Neuronal stem cell (in vitro differentiated cells): ENCODE results near the gene ARSA.
A peak's percentile ranks its signal among the peaks of the same experiment; 100 is the strongest.
"Not testable (repeated sequence)": the region's sequence is repeated elsewhere in the genome, so short reads cannot be mapped to it uniquely, and the experiment has no call there.

Experiments
- DNase-seq: peaks from one replicate; pipeline ENCODE4 v3.0.0-alpha.2; 2013; ENCODE audit warnings: low spot score
- H2AFZ ChIP-seq: one replicate; pipeline ENCODE4 v1.6.1; 2013; ENCODE audit warnings: mild to moderate bottlenecking, low read length, inconsistent platforms
- H2AK5ac ChIP-seq: 2 replicates; pipeline ENCODE4 v1.6.1; 2013; ENCODE audit warnings: low read depth, mild to moderate bottlenecking, inconsistent platforms, low read length, moderate library complexity, mixed read lengths
- H2BK120ac ChIP-seq: 2 replicates; pipeline ENCODE4 v1.6.1; 2013; ENCODE audit warnings: low read depth, mild to moderate bottlenecking, inconsistent platforms, low read length, moderate library complexity, mixed read lengths
- H2BK12ac ChIP-seq: one replicate; pipeline ENCODE4 v1.6.1; 2013; ENCODE audit warnings: low read length, inconsistent platforms
- H2BK15ac ChIP-seq: 2 replicates; pipeline ENCODE4 v1.6.1; 2013; ENCODE audit warnings: mild to moderate bottlenecking, low read length, inconsistent platforms, mixed read lengths
- H2BK5ac ChIP-seq: one replicate; pipeline ENCODE4 v1.6.1; 2013; ENCODE audit warnings: inconsistent platforms, mild to moderate bottlenecking, low read length, moderate library complexity
- H3K14ac ChIP-seq: one replicate; pipeline ENCODE4 v1.6.1; 2013; ENCODE audit warnings: low read length, inconsistent platforms
- H3K18ac ChIP-seq: 2 replicates; pipeline ENCODE4 v1.6.1; 2013; ENCODE audit warnings: low read length, inconsistent platforms
- H3K23ac ChIP-seq: 2 replicates; pipeline ENCODE4 v1.6.1; 2013; ENCODE audit warnings: low read depth, mild to moderate bottlenecking, mixed read lengths, low read length, inconsistent platforms; ENCODE audit not compliant: poor library complexity
- H3K27ac ChIP-seq: replicated peaks from 3 replicates; pipeline ENCODE4 v1.5.1; 2013; ENCODE audit warnings: low read length, inconsistent platforms
- H3K27me3 ChIP-seq, 3 experiments: 2 replicates each; pipeline ENCODE4 v1.6.1; 2013; ENCODE audit warnings: low read length in 3 of 3, mild to moderate bottlenecking in 2 of 3, inconsistent platforms in 1 of 3, low read depth in 1 of 3, mixed read lengths in 1 of 3, moderate library complexity in 1 of 3; ENCODE audit not compliant: control insufficient read depth in 3 of 3, insufficient read depth in 3 of 3
- H3K36me3 ChIP-seq, 2 donors: replicated peaks in 1 of 2; 2 replicates each; pipeline ENCODE4 v1.6.1; 2013; ENCODE audit warnings: low read length in 2 of 2; ENCODE audit not compliant: control insufficient read depth in 2 of 2, insufficient read depth in 2 of 2
- H3K4ac ChIP-seq: 2 replicates; pipeline ENCODE4 v1.6.1; 2013; ENCODE audit warnings: inconsistent platforms, mild to moderate bottlenecking, low read length, moderate library complexity
- H3K4me1 ChIP-seq, 2 donors: 1 replicate in 1 of 2; 2 replicates in 1 of 2; pipeline ENCODE4 v1.6.1; 2013; ENCODE audit warnings: low read length in 2 of 2, low read depth in 1 of 2; ENCODE audit not compliant: control insufficient read depth in 2 of 2, insufficient read depth in 1 of 2
- H3K4me2 ChIP-seq: one replicate; pipeline ENCODE4 v1.6.1; 2013; ENCODE audit warnings: mild to moderate bottlenecking, low read length, inconsistent platforms; ENCODE audit not compliant: insufficient read depth, poor library complexity, severe bottlenecking
- H3K4me3 ChIP-seq, 2 donors: 2 replicates each; pipeline ENCODE4 v1.5.1; 2013; ENCODE audit warnings: low read length in 2 of 2, mild to moderate bottlenecking in 2 of 2, inconsistent platforms in 1 of 2, moderate library complexity in 1 of 2
- H3K79me1 ChIP-seq: one replicate; pipeline ENCODE4 v1.6.1; 2013; ENCODE audit warnings: low read depth, mild to moderate bottlenecking, inconsistent platforms, low read length, moderate library complexity
- H3K9ac ChIP-seq: one replicate; pipeline ENCODE4 v1.6.1; 2013; ENCODE audit warnings: mild to moderate bottlenecking, low read depth, low read length, inconsistent platforms; ENCODE audit not compliant: poor library complexity
- H3K9me3 ChIP-seq, 2 donors: replicated peaks in 1 of 2; 2 replicates each; pipeline versions ENCODE3 to v1.6.1; 2013; ENCODE audit warnings: low read length in 2 of 2, mild to moderate bottlenecking in 2 of 2, inconsistent platforms in 1 of 2, low read depth in 1 of 2, mixed read lengths in 1 of 2, moderate library complexity in 1 of 2; ENCODE audit not compliant: control insufficient read depth in 2 of 2, insufficient read depth in 1 of 2
- H4K8ac ChIP-seq: one replicate; pipeline ENCODE4 v1.6.1; 2013; ENCODE audit warnings: low read depth, mild to moderate bottlenecking, inconsistent platforms, low read length, moderate library complexity
- H4K91ac ChIP-seq: one replicate; pipeline ENCODE4 v1.6.1; 2013; ENCODE audit warnings: low read length, low read depth, mild to moderate bottlenecking, inconsistent platforms; ENCODE audit not compliant: poor library complexity
- WGBS, 2 donors: extraction: QIAGEN DNeasy Blood & Tissue Kit; methylation state at CpG; one replicate each; pipeline ENCODE4 v1.1.7; 2013; ENCODE audit warnings: missing lambda C conversion rate in 2 of 2, mixed read lengths in 1 of 2; ENCODE audit not compliant: insufficient read length in 2 of 2, insufficient replicate concordance in 1 of 2; ENCODE audit errors: extremely low coverage in 2 of 2; 5-methylcytosine and 5-hydroxymethylcytosine counted together

The ARSA gene

GRCh38 chr22:50643021-50643820 lies 15.3 kb upstream of the ARSA start:
- not testable (repeated sequence) for H3K79me1 ChIP-seq, H3K9ac ChIP-seq, H2BK5ac ChIP-seq, H4K8ac ChIP-seq, H2AFZ ChIP-seq, H3K9me3 ChIP-seq, H3K27ac ChIP-seq, H3K14ac ChIP-seq, H3K4me3 ChIP-seq, H3K4ac ChIP-seq, DNase-seq, H3K4me2 ChIP-seq, H3K18ac ChIP-seq, H3K23ac ChIP-seq, H2BK120ac ChIP-seq, H2BK12ac ChIP-seq, H2BK15ac ChIP-seq, H2AK5ac ChIP-seq, H3K36me3 ChIP-seq
- peak overlapping the region; percentile 19 for H4K91ac ChIP-seq
- peaks cover 0 to 16% (median 0%) of the 10 kb centered on the region in 3 experiments for H3K27me3 ChIP-seq
- H3K4me1 ChIP-seq = peaks cover 13 to 18% of the 10 kb centered on the region in 2 donors
- no CpG with 5 or more reads among the region's 17 CpGs for WGBS, 2 donors

- Histone ChIP-seq H3K4me1 (peaks cover 13 to 18% of the 10 kb centered on the region in 2 donors), H4K91ac (peak overlapping the region; percentile 58), H3K4ac (no peak overlapping the region), H3K79me1 (no peaks in the 10 kb centered on the region), H3K9me3 (peaks cover 1 to 6% of the 10 kb centered on the region in 2 donors), H2BK120ac (no peak overlapping the region), H2AK5ac (peak overlapping the region; percentile 99), H3K27me3 (peaks cover 0 to 16% (median 0%) of the 10 kb centered on the region in 3 experiments), H3K9ac (no peak overlapping the region), H3K27ac (peak overlapping the region; percentile 60), H4K8ac (no peak overlapping the region), H3K36me3 (no peaks in the 10 kb centered on the region), H3K4me3 (peak overlapping the region in 1 of 2 donors; percentile 6), H2AFZ (peak overlapping the region; percentile 75), H3K18ac (peak overlapping the region; percentile 94), H2BK15ac (peak overlapping the region; percentile 94), H2BK5ac (peak overlapping the region; percentile 83), H3K14ac (peak overlapping the region; percentile 73), H3K23ac (no peak overlapping the region), H2BK12ac (peak overlapping the region; percentile 85), H3K4me2 (peak overlapping the region; percentile 47)
- WGBS, 2 donors = no CpG with 5 or more reads among the region's 17 CpGs
- peak; percentile 66 for DNase-seq
Observed at GRCh38 chr22:50641696-50642607, 14.0 kb upstream of the ARSA start.

- Histone ChIP-seq H3K18ac (peak overlapping the region; percentile 93), H2AK5ac (peak overlapping the region; percentile 99), H3K4me3 (no peak overlapping the region), H2BK12ac (peak overlapping the region; percentile 76), H3K27me3 (peaks cover 0 to 16% (median 0%) of the 10 kb centered on the region in 3 experiments), H3K36me3 (no peaks in the 10 kb centered on the region), H3K79me1 (no peaks in the 10 kb centered on the region), H3K4ac (peak overlapping the region; percentile 32), H3K4me1 (peaks cover 13 to 18% of the 10 kb centered on the region in 2 donors), H3K9me3 (peaks cover 0 to 3% of the 10 kb centered on the region in 2 donors), H3K23ac (peak overlapping the region; percentile 20), H2BK5ac (peak overlapping the region; percentile 77), H3K4me2 (no peak overlapping the region), H2BK120ac (peak overlapping the region; percentile 82), H4K8ac (no peak overlapping the region), H2BK15ac (peak overlapping the region; percentile 93), H4K91ac (peak overlapping the region; percentile 58), H2AFZ (peak overlapping the region; percentile 75), H3K27ac (peak overlapping the region; percentile 60), H3K9ac (no peak overlapping the region), H3K14ac (peak overlapping the region; percentile 61)
- WGBS, 2 donors = no CpG with 5 or more reads among the region's 15 CpGs
- no peak for DNase-seq
Observed at GRCh38 chr22:50640857-50641647, 13.1 kb upstream of the ARSA start.
